ENCODE data around the gene POLD4.

GRCh38 chr11:67304511-67305113 lies 48.7 kb downstream of the POLD4 start:
- TF ChIP-seq POLR2A (IDR thresholded peaks at IDR 0.05): no peak
- no peak for TF ChIP-seq CTCF (IDR thresholded peaks at IDR 0.05 in 4 of 5, conservative IDR thresholded peaks at IDR 0.05 in 1 of 5)
